ENCODE measurements around the gene GDPD1.

The GDPD1 gene

DNA sequence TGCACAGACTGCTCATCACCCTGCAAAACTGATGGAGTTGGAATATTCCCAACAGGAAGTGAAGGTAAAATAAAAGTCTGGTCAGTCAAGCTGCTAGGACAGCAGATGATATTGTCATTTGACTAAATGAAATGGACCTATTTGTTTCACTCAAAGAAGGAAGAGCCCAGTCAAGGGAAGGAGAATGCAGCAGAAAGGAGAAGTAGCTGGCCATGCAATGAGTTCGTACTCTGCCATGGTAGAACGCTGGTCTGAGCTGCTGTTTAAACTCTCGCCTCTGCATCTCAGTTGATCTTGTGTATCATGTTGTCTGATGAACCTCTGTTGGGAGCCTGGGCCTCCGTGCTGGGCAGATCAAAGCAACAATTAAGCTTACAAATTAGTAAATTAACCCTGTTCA is 95.6 kb downstream of the GDPD1 start:
- no peak for DNase-seq (ENCODE audit: low read depth, low spot score)

All from brain pericyte (primary cell).